Stimulated activated CD4-positive, alpha-beta T cell treated with anti-CD3 and anti-CD28 coated beads, Interleukin-12 subunit alpha, Interleukin-12 subunit beta, amount 100 ng/mL, for 48 hours (primary cell): ENCODE data around the gene MFN1.

Experiments
- DNase-seq, 3 donors: peaks; one replicate each; pipeline ENCODE4 v3.0.0-alpha.2; 2020; ENCODE audit warnings: low read depth in 2 of 3, low spot score in 1 of 3

The MFN1 gene

DNA sequence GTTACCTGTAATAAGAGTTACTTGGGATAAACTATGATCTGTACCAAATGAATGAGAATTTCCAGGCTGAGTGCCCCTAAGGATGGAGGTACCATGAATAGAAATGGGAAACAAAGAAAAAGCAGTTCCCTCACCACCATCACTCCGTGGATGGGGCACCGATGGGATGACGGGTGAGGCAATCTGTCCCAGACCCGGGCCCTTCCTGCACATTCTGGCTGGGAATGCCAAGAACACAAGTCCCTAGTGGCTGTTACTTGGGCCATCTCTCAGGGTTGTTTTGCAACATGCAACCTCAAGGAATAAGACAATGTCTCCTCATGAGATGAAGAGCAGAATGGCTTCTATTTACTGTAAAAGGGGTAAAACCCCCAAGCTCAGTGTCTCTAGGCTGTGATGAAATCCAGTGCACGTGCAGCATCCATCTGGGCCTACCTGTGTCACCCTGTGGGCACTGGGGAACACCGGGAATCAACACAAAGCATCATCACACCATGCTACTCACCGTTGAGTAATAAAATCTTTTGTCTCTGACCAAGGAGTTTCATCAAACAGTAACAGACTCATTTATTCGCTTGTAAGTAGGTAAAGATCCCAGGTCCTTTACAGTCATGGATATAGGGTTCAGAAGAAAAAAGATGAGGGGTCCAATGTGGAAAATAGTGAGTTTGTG is 81.5 kb downstream of the MFN1 start:
- DNase-seq: no peak

DNA sequence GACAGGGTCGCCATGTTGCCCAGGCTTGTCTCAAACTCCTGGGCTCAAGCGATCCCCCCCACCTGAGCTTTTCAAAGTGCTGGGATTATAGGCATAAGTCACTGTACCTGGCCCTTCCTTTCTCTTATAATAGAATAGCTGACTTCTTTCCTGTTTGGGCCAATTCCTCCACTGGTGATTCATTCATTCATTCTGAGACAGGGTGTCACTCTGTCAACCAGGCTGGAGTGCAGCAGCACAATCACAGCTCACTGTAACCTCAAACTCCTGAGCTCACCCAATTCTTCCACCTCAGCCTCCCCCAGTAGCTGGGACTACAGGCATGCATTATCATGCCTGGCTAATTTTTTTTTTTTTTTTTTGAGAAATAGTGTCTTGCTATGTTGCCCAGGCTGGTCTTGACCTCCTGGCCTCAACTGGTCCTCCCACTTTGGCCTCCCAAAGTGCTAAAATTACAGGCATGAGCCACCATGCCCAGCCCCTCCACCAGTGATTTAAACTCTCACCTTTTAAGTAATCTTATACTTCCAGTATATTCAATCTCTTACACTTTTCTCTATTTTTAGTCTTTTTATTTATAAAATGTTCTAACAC is 82.9 kb downstream of the MFN1 start:
- DNase-seq: no peak

DNA sequence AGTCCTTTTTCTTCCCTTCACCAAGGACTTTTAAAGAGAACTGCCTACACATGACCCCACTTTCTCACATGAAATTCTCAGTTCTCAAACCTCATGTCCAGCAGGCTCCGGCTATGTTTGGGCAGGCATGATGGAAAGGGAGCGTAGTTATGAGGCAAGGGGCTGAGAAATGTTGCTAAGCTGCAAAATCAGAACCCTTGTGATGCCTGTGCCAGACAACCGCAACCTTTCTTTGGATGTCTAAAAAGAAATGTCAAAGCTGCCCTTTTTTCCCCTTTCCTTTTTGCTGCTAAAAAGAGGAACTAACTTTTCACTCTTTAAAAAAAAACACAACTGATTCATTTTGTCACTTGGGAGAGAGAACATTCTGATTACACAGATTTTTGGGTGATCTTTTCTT is 84.5 kb downstream of the MFN1 start:
- no peak for DNase-seq

DNA sequence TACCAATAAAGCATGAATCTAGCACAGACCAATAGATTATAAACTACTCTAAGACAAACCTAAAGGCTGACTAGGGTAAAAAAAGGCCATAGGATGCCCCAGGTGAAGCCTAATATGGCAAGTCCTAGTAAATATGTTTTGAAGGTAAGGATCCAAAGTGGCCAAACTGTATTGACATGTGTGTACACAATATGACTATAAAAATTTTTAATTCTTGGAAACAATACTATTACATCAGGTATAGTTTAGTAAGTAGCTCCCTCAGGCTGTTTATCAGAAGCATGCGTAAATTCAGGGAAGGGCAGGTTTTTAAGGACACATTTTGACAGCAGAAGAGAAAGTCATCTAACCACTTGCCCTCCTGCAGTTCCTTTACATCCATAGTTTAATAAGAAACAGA is 84.9 kb downstream of the MFN1 start:
- DNase-seq: no peak

DNA sequence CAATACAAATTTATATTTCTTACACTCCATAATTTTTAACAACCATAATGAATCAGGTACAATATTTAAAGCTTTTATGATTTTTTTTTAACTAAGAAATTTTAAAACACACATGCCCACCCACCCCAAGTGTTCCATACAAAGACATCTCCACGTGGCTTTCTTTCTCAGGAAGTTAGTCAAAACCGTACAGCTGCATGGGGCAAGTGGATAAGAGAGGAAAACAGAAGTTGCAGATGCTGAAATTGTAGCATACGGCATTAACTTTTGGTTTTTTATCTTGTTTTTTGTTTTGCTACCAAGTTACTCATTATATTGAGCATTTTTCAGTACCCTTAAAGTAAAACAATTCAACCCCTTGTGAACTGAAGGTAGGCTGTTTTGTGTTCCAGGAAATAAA is 89.0 kb downstream of the MFN1 start:
- no peak for DNase-seq

- no peak for DNase-seq
Observed at GRCh38 chr3:179438841-179439240, 91.3 kb downstream of the MFN1 start.
